Endothelial cell of umbilical vein (primary cell): Measurements from ENCODE around the gene TMEM97. TPM values are rescaled to one million over a fixed set of nuclear protein-coding genes. Genes with fewer than 3 reads are reported as not detected.

Source experiments
- BruUV-seq: library from RNA; stranded (reverse); fragments of 400-500 nt; replicated peaks from 2 replicates; lab custom pipeline; 2021; lab: Mats Ljungman, UMichigan
- CTCF ChIA-PET: fragments of 300-600, 350-600 bp; sonication (Branson Sonifier 250); formaldehyde crosslinking; loops from one replicate; lab custom pipeline; 2021; ENCODE audit warnings: antibody characterized with exemption, inconsistent platforms; lab: Charles Lee
- POLR2A ChIA-PET: fragments of 300-600, 350-600 bp; sonication (Branson Sonifier 250); formaldehyde crosslinking; loops from one replicate; lab custom pipeline; 2021; ENCODE audit warnings: antibody characterized with exemption, inconsistent platforms; lab: Charles Lee
- DNase-seq: peaks from one replicate; pipeline ENCODE4 v3.0.0-alpha.2; 2011; ENCODE audit warnings: low read depth, low spot score
- FAIRE-seq: peaks from 2 replicates; lab custom pipeline; 2011; peaks lifted over from hg19 to GRCh38; lab: Jason Lieb, UNC
- H2AFZ ChIP-seq: 2 replicates; pipeline ENCODE4 v1.6.0; 2012; ENCODE audit warnings: low read depth, low read length, control low read depth, inconsistent platforms
- H3K27ac ChIP-seq: 2 replicates; pipeline ENCODE4 v1.5.1; 2011; ENCODE audit warnings: low read depth, mild to moderate bottlenecking, control low read depth, low read length, moderate library complexity; ENCODE audit not compliant: insufficient read depth
- H3K27me3 ChIP-seq, 2 experiments: 2 replicates each; pipeline versions ENCODE4 v1.6.0 to v1.6.1; 2011; ENCODE audit warnings: low read length in 2 of 2, mixed read lengths in 1 of 2; ENCODE audit not compliant: control insufficient read depth in 2 of 2, insufficient read depth in 2 of 2
- H3K36me3 ChIP-seq, 2 experiments: 2 replicates in 1 of 2; 3 replicates in 1 of 2; pipeline ENCODE4 v1.5.1; 2011; ENCODE audit warnings: low read length in 2 of 2, mild to moderate bottlenecking in 1 of 2, moderate library complexity in 1 of 2; ENCODE audit not compliant: control insufficient read depth in 2 of 2, insufficient read depth in 2 of 2; ENCODE audit errors: extremely low read depth in 1 of 2
- H3K4me1 ChIP-seq: 3 replicates; pipeline ENCODE4 v1.5.1; 2011; ENCODE audit warnings: mild to moderate bottlenecking, low read length; ENCODE audit not compliant: control insufficient read depth, insufficient read depth; ENCODE audit errors: extremely low read depth
- H3K4me2 ChIP-seq: 2 replicates; pipeline ENCODE4 v1.6.1; 2011; ENCODE audit warnings: low read length, control low read depth, mixed read lengths; ENCODE audit not compliant: insufficient read depth
- H3K4me3 ChIP-seq, 3 experiments: fragments of 200-600 bp in 1 of 3; sonication (generic), shearing (Covaris generic) in 1 of 3; replicated peaks in 1 of 3; 2 replicates each; pipeline ENCODE4 v1.5.1; 2011 to 2016; ENCODE audit warnings: control low read depth in 3 of 3, low read length in 3 of 3, mild to moderate bottlenecking in 2 of 3, inconsistent platforms in 1 of 3, low read depth in 1 of 3, moderate library complexity in 1 of 3; ENCODE audit not compliant: insufficient read depth in 1 of 3
- H3K79me2 ChIP-seq: 2 replicates; pipeline ENCODE4 v1.6.0; 2012; ENCODE audit warnings: low read length, inconsistent platforms; ENCODE audit not compliant: control insufficient read depth, insufficient read depth
- H3K9ac ChIP-seq: replicated peaks from 2 replicates; pipeline ENCODE3; 2011; ENCODE audit warnings: low read length, control low read depth; ENCODE audit not compliant: insufficient read depth; ENCODE audit errors: extremely low read depth
- H3K9me1 ChIP-seq: replicated peaks from 3 replicates; pipeline ENCODE4 v1.6.0; 2011; ENCODE audit warnings: mild to moderate bottlenecking, low read length; ENCODE audit not compliant: control insufficient read depth, insufficient read depth; ENCODE audit errors: extremely low read depth
- H3K9me3 ChIP-seq: replicated peaks from 2 replicates; pipeline ENCODE4 v1.5.1; 2012; ENCODE audit warnings: low read length, inconsistent platforms; ENCODE audit not compliant: control insufficient read depth, insufficient read depth
- H4K20me1 ChIP-seq: replicated peaks from 2 replicates; pipeline ENCODE3; 2011; ENCODE audit warnings: mild to moderate bottlenecking, low read length; ENCODE audit not compliant: control insufficient read depth, insufficient read depth; ENCODE audit errors: extremely low read depth
- FOS ChIP-seq: IDR thresholded peaks from 2 replicates; pipeline ENCODE4 v1.6.1; 2011; ENCODE audit warnings: mild to moderate bottlenecking, low read length, moderate library complexity, borderline replicate concordance; ENCODE audit not compliant: insufficient read depth
- JUN ChIP-seq: IDR thresholded peaks from 2 replicates; pipeline ENCODE4 v1.6.1; 2011; ENCODE audit warnings: borderline replicate concordance, low read depth; ENCODE audit not compliant: insufficient read length, insufficient read depth
- POLR2A ChIP-seq: IDR thresholded peaks from 2 replicates; pipeline ENCODE4 v1.6.1; 2012; ENCODE audit warnings: low read depth, mild to moderate bottlenecking, control low read depth, low read length
- POLR2AphosphoS5 ChIP-seq: IDR thresholded peaks from 2 replicates; pipeline ENCODE4 v1.6.1; 2012; ENCODE audit warnings: low read depth, mild to moderate bottlenecking, control low read depth, low read length, moderate library complexity; ENCODE audit not compliant: insufficient read depth
- dilution Hi-C: fragments of 300-500 bp; cut with MboI; formaldehyde crosslinking; loops from one replicate; pipeline ENCODE4 v1.15.0; 2019; ENCODE audit warnings: low sequenced_read_pairs; ENCODE audit not compliant: extremely low pct_ligation_motif_present
- intact Hi-C: fragments of 100-400 bp; cut with micrococcal nuclease; formaldehyde crosslinking; loops from one replicate; pipeline ENCODE4 v1.10.0; 2022
- polyA plus RNA-seq, 4 experiments: library from polyadenylated mRNA; depleted of rRNA in 3 of 4; stranded (reverse) in 3 of 4; unstranded in 1 of 4; fragments of >200 nt; gene quantifications; 2 replicates each; pipeline versions ENCODE4 v1.2.1 to v1.2.3, GENCODE V29; 2011 to 2012; ENCODE audit warnings: missing spikeins in 1 of 4
- total RNA-seq: library from RNA; stranded (reverse); gene quantifications from 2 replicates; pipeline ENCODE4 v1.2.3, GENCODE V29; 2021
- TF ChIP-seq, protein P1 (sequence below): IDR thresholded peaks from 2 replicates; pipeline ENCODE4 v1.6.1; 2011; ENCODE audit not compliant: insufficient read depth, insufficient read length
- TF ChIP-seq, protein P2 (sequence below), 2 donors: IDR thresholded peaks; 1 replicate in 1 of 2; 2 replicates in 1 of 2; pipeline ENCODE4 v1.5.1; 2011; ENCODE audit warnings: low read length in 2 of 2, mild to moderate bottlenecking in 2 of 2, moderate library complexity in 2 of 2, control low read depth in 1 of 2, inconsistent platforms in 1 of 2, low read depth in 1 of 2; ENCODE audit not compliant: insufficient read depth in 1 of 2; ENCODE audit errors: extremely low read depth in 1 of 2

Gene TMEM97
- total and polyA plus RNA-seq, 2 donors (not counting 3 experiments of a cell fraction or from before 2014, with no cell fraction given): 27.0 to 43.5 TPM

DNA sequence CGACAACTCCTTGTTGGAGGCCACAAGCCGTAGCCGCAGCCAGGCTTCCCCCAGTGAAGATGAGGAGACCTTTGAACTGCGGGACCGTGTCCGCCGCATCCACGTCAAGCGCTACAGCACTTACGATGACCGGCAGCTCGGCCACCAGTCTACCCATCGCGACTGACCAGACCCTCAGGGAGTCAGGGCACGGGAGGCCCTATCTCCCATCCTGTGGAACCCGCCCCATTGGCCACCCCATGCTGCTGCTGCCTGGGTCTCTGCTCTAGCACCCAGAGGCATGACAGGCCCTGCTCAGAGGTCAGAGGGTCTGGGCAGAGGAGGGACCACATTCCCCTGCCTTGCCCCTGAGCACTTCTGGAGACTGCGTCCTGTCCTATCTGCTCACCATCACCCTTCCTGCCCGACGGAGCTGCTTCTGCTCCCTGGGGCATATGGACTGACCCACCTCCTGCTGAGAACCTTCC is 25.5 kb downstream of the TMEM97 start:
- Histone ChIP-seq H3K4me3 (no peak overlapping the region), H4K20me1 (no peaks in the 10 kb centered on the region), H3K4me1 (peaks cover 32% of the 10 kb centered on the region), H3K27ac (no peak overlapping the region), H3K9ac (no peak overlapping the region), H3K79me2 (peaks cover 8% of the 10 kb centered on the region), H3K36me3 (peaks cover 29 to 53% of the 10 kb centered on the region in 2 experiments), H3K27me3 (no peaks in the 10 kb centered on the region), H3K4me2 (no peak overlapping the region), H3K9me3 (no peaks in the 10 kb centered on the region), H2AFZ (no peak overlapping the region), H3K9me1 (no peaks in the 10 kb centered on the region)
- no TSS peak for BruUV-seq
- CTCF ChIA-PET: interaction anchor here (3.9 kb wide), 1 partner anchor 9 kb away, joined by 31 read pairs; the partner anchor contains the start of genes IFT20 and TNFAIP1
- dilution Hi-C loops: no loop called here
- POLR2A ChIA-PET: interaction anchor here (3.3 kb wide), 1 partner anchor 9 kb away, joined by 34 read pairs; the partner anchor contains the start of genes IFT20 and TNFAIP1
- intact Hi-C loops: no loop called here
- FAIRE-seq (no peak), DNase-seq (no peak)
- no peak for TF ChIP-seq POLR2AphosphoS5
- TF ChIP-seq, protein P1, sequence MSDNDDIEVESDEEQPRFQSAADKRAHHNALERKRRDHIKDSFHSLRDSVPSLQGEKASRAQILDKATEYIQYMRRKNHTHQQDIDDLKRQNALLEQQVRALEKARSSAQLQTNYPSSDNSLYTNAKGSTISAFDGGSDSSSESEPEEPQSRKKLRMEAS: no peak
- TF ChIP-seq, protein P2, sequence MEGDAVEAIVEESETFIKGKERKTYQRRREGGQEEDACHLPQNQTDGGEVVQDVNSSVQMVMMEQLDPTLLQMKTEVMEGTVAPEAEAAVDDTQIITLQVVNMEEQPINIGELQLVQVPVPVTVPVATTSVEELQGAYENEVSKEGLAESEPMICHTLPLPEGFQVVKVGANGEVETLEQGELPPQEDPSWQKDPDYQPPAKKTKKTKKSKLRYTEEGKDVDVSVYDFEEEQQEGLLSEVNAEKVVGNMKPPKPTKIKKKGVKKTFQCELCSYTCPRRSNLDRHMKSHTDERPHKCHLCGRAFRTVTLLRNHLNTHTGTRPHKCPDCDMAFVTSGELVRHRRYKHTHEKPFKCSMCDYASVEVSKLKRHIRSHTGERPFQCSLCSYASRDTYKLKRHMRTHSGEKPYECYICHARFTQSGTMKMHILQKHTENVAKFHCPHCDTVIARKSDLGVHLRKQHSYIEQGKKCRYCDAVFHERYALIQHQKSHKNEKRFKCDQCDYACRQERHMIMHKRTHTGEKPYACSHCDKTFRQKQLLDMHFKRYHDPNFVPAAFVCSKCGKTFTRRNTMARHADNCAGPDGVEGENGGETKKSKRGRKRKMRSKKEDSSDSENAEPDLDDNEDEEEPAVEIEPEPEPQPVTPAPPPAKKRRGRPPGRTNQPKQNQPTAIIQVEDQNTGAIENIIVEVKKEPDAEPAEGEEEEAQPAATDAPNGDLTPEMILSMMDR (IDR thresholded peaks at IDR 0.05; ENCODE audit: extremely low read depth in 1 of 2, insufficient read depth in 1 of 2, low read depth in 1 of 2, low read length in 2 of 2): no peak
- TF ChIP-seq JUN: no peak
- no peak for TF ChIP-seq POLR2A
- TF ChIP-seq FOS: no peak
